SH-SY5Y (cell line): ENCODE measurements around the gene COX4I2.

Experiments
- GATA2 ChIP-seq: IDR thresholded peaks from 2 replicates; pipeline ENCODE4 v1.6.1; 2011; ENCODE audit warnings: mild to moderate bottlenecking, low read depth, low read length
- GATA3 ChIP-seq: IDR thresholded peaks from 2 replicates; pipeline ENCODE4 v1.6.1; 2011; ENCODE audit warnings: low read depth, mild to moderate bottlenecking, low read length, moderate library complexity

The COX4I2 gene

DNA sequence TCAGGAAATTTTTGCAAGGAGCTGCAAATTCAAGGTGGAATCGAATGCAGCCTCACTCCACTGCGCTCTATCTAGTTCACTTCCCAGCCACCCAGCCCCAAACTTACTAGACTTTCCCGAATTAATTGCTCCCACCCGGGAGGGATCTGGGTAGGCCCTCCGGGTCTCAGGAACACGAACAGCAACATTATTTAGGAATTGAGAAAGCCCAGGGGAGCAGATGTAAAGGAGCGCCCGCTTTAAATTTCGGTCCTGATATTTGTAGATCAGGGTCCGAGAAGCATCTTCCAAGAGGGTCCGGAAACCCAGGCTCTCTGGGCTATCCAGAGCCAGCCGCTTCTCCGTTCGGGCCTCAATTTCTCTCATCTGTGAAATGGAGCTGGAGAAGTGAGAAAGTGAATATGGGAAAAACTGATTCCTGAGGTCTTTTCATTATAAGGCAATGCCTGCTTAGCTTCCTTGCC lies 33.1 kb upstream of the COX4I2 start:
- TF ChIP-seq GATA2 (no peak), GATA3 (no peak)

DNA sequence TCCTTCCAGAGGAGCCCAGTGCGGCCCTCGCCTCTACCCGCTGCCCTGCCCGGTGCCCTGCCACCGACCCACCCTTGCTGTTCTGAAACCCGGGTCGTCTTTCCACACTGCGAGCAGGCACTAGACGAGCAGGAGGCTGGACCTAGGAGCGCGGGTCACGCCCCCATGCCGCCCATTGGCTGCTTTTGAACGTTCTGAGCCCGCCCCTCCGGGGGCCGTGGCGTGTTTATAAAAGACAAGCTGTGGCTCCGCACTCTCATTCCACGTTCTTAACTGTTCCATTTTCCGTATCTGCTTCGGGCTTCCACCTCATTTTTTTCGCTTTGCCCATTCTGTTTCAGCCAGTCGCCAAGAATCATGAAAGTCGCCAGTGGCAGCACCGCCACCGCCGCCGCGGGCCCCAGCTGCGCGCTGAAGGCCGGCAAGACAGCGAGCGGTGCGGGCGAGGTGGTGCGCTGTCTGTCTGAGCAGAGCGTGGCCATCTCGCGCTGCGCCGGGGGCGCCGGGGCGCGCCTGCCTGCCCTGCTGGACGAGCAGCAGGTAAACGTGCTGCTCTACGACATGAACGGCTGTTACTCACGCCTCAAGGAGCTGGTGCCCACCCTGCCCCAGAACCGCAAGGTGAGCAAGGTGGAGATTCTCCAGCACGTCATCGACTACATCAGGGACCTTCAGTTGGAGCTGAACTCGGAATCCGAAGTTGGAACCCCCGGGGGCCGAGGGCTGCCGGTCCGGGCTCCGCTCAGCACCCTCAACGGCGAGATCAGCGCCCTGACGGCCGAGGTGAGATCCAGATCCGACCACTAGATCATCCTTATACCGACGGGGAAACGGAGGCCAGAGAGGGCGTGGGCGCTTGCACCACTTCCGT lies 32.4 kb upstream of the COX4I2 start, which contains the start of gene ID1:
ID1 (plus strand) TSS at position 259 of the 871 bp plus-strand sequence; CDS start at position 358, 99 bp downstream.
- TF ChIP-seq GATA2 = no peak; the same call in 1 of the 2 replicates
- TF ChIP-seq GATA3 = no peak

DNA sequence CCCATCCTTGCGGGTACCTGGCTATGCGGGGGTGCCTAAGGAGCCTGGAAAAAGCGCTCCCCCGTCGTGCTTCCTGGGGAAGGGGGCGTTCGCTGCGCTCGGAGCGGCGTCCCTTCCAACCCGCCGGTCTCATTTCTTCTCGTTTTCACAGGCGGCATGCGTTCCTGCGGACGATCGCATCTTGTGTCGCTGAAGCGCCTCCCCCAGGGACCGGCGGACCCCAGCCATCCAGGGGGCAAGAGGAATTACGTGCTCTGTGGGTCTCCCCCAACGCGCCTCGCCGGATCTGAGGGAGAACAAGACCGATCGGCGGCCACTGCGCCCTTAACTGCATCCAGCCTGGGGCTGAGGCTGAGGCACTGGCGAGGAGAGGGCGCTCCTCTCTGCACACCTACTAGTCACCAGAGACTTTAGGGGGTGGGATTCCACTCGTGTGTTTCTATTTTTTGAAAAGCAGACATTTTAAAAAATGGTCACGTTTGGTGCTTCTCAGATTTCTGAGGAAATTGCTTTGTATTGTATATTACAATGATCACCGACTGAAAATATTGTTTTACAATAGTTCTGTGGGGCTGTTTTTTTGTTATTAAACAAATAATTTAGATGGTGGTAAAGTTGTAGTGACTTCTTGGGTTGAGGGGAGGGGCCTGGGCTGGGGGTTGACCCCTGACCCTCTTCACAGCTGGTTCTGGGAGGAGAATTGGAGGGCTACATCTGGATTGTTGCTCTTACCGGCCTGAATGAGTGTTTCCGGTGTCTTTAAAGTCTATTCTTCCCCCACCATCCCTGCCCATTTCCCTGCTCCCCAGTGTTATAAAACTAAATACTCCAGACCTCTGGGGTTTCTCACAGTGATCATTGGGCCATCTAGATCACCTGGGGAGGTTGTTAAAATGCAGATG lies 31.6 kb upstream of the COX4I2 start:
- TF ChIP-seq GATA3 (no peak), GATA2 (no peak; the same call in 1 of the 2 replicates)

DNA sequence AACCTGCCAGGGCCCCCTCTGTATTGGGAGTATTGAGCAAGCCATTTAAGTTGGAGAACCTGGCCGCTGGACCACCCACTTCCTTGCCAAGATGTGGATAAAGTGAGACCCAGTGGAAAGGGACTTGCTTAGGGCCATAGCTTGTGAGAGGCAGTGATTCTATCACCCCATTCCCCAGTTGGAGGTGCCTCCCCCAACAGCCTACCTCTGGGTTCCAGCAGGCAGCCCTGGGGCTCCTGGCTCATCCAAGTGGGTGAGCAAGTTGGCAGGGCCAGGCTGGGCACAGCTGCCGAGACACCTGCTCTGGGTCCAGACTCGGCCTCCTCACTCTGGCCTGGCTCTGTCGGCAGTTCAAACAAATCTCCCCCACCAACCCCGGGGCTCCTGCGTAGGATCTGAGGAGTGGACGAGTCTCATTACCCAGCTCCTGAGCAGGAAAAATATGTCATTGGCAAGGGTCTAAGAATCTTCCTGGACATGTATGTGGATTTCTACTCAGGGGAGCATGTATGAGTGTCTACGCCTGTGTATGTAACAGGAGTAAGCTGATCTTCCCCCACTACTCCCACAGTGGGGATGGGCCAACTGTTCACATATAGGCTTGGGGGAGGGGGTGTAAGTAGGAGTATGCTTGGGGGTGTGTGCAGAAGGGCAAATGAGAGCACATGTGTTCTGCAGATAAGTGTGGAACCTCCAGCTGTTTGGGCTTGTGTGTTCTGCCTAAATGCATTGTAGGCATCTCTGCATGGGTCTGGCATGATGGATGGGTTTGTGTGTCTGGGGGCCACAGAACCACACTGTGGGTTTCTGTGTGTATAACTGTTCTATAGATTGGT lies 30.7 kb upstream of the COX4I2 start:
- TF ChIP-seq GATA3 (no peak), GATA2 (no peak)

DNA sequence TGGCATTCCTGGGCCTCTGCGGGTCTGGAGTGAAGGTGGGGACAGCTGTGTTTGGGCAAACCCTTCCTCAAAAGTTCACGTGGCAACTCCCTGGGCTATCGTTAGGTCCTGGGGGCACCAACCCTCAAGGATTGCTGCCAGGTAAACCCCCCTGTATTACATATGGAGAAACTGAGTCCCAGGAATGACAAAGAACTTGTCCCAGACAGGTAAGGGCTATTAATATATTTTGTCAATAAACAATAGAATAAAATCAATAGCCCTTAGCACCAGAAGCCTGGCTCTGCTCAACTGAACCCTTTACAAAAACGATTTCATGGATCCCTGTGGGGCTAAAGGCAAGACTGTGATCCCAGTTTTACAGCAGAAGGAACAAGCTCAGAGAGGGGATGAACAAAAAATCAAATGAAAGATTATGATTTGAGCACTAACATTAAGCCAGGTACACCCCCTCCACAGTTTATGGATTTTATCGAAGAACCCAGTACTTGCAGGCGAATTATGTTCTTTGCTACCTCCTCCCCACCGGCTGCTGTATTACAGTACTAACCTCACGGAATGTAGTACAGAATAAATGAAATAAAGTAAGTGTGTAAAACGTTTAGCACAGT lies 30.0 kb upstream of the COX4I2 start:
- TF ChIP-seq GATA2 (no peak), GATA3 (no peak)

DNA sequence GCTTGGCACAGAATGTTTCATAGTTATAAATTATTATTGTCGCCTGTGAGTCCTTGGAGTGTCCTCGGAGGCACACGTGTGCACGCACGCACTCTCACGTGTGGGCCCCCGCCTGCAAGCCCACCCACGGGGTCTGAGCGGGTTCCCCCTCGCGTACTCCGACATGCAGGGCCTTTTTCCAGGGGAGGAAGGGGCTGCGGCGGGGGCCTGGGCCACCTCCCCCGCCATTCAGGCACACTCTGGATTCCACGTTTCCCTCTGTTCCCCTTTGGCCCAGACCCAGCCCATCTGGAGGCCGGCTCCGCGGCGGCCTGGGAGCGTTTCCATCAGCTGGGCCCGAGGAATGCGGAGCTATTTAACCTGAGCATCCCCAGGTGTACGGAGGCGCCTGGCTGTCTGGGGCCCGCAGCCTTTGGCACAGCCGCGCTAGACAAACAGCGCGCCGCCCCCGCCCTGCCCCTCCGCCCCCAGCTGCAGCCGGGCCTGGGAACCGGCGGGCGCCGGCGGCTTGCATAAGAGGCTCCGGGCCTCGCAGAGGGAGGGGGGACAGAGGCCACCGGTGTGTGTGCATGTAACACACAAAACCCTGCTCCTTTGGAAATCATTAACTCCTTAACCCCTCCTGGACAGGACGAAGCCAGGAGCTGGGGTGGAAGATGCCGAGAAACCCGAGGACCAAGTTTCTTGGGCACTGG lies 29.3 kb upstream of the COX4I2 start:
- TF ChIP-seq GATA2 (no peak), GATA3 (no peak)

DNA sequence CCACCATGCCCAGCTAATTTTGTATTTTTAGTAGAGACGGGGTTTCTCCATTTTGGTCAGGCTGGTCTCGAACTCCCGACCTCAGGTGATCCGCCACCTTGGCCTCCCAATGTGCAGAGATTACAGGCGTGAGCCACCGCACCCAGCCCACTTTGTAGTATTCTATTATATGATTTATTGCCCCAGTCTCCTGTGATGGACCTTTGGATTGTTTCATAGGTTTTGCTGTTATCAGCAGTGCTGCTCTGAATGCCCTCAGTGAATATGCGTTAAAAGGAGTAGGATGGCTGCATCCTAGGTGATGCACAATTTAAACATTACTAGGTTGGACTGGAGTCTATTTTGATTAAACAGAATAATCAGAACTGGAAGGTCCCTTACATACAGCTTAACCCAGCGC lies 22.3 kb upstream of the COX4I2 start:
- TF ChIP-seq GATA2 (no peak), GATA3 (no peak)

DNA sequence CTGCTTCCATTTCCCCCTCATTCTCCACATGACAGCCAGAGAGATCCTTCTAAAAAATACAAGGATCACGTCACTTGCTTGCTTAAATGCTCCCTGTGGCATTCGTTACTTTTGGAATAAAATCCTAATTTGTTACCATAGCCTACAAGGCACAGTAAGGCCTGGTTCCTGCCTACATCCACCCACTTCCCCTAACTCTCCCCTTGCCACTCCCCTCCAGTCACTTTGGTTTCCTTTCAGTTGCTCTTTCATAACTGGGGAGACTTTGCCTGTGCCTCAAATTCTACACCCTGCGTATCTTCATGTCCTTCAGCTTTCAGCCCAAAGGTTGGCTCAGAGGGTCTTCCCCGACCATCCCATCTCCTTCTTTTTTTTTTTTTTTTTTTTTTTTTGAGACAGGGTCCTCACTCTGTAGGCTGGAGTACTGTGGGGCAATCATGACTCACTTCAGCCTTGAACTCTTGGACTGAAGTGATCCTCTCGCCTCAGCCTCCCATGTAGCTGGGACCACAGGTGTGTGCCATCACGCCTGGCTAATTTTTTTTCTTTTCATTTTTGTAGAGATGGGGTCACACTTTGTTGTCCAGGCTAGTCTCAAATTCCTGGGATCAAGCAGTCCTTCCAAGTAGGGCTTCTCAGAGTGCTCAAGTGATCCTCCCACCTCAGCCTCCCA lies 20.1 kb upstream of the COX4I2 start:
- TF ChIP-seq GATA2 = no peak
- TF ChIP-seq GATA3 = no peak

DNA sequence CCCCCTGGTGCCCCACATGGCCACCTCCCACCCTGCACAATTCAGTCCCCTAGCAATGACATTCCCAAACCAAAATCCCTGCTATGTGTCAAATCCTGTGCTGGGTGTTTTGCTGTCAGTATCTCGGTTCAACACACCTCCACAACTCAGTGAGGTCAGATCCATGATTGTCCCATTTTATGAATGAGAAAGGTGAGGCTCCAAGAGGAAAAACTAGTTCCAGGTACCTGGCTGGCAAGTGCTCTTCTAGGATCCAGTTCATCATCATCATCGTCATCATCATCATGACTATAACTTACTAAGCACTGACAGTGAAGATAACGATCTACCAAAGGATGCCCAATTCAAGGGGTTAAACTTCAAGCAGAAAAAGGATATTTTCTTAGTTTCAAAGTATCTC lies 17.5 kb upstream of the COX4I2 start:
- no peak for TF ChIP-seq GATA2
- no peak; the same call in 1 of the 2 replicates for TF ChIP-seq GATA3

DNA sequence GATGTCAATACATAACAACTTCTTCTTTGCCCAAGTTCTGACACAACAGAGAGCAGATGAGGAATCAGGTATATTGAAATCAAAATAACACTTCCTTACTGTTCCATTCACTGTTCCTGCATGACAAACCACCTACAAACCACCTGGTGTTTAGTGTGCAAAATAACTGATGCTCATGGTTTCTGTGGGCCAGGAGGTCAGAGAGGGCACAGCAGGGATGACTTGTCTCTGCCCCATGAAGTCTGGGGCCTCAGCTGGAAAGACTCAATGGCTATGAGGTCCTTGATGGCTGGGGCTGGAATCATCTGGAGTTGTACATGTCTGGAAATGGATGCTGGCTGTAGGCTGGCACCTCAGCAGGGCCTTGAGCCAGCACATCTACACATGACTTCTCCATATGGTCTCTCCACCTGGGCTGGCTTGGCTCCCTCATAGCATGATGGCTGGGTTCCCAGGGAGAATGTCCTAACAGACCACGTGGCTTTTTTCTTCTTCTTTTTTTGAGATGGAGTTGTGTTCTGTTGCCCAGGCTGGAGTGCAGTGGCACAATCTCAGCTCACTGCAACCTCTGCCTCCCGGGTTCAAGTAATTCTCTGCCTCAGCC lies 7.4 kb upstream of the COX4I2 start:
- no peak for TF ChIP-seq GATA2
- TF ChIP-seq GATA3 = no peak

DNA sequence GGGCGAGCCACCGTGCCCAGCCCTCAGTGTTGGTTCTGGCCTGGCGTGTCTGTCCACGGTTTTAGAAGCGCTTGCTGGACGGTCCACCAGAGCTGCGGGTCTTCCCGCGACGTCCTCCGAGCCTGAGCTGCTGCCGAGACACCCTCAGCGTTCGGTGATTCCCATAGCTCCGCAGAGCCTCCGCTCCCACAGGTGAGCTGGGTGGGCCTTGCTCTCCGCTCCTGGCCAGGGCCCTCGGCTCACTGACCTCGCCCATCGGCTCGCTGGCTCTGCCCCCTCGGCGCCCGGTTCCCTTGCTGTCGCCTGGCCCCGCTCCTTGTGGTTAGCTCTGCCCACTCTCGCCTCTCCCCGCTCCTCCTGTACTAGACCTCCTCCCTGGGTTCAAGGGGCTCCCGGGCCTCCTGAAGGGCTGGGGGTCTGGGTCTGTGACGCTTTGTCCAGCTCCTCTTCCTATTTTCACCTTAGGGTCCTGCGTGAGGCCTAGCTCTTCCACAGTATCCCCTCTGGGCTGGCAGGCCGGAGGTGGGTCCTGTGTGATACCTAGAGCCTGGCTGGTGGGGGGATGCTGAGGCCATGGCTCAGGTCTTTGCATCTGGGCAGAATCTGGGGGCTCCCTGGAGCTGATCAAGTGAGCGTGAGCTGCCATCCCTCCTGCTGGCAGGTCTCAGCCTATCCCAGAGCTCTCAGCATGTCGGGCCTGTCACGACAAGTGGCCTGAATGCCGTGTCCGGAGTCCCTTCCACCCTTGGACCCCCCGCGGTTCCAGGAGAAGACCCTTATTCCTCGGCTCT lies 5.0 kb upstream of the COX4I2 start:
- TF ChIP-seq GATA3 (no peak), GATA2 (no peak)
